Mesenteric fat pad (tissue), 1 donor: ENCODE results near the gene TRPM3. TPM values are rescaled to one million over a fixed set of nuclear protein-coding genes. Genes with fewer than 3 reads are reported as not detected.
"Not testable (repeated sequence)": the region's sequence is repeated elsewhere in the genome, so short reads cannot be mapped to it uniquely, and the experiment has no call there.

Source experiments
- DNase-seq: peaks from one replicate; pipeline ENCODE4 v3.0.0-alpha.2; 2020; ENCODE audit warnings: low spot score
- total RNA-seq: library from RNA; stranded (reverse); fragmentation: NEBNext Ultra II Directional; extraction: Animal tissue kit (Norgen Biotek cat#: 25700); gene quantifications from one replicate; pipeline ENCODE4 v1.2.1, GENCODE V29; 2021
- donor health status: DM: yes; HTN: yes; CAD: no.

The TRPM3 gene
- total RNA-seq, 1 donor from 2014 or later: 0.48 TPM

DNA sequence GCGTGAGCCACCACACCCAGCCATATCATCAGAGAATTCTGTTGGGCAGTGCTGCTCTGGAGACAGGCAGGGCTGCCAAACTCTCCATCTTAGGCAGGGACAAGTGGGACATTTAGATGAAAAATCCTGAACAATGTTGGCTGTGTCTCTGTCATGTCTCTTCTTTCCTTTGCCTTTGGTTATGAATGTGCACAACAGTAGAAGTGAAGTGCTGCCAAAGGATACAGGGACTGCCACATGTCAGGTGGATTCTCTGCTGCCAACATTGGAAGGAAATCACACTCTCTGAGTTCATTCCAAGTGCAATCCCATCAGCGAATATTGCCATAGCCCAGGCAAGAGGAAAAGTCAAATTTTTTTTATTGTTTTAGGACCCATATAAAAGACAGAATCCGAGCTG lies 348.8 kb downstream of the TRPM3 start:
- no peak for DNase-seq

DNA sequence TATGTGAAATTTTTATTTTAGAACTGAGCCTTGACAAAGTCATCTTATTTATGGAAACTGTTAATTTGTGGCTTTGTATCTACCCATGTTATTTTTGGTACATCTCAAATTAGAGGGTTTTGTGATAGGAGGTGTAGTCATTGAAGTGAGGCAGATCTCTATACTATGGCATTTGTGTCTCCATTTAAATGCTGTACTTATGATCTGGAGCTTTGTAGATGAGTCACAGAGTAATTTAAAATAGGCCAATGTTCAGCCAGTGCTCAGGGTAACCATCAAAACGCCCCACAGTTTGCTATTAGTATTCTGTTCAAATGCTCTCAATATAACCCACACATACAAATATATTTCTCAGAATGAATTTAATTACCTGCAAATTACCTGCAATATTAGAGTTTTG lies 355.5 kb downstream of the TRPM3 start:
- DNase-seq: no peak

DNA sequence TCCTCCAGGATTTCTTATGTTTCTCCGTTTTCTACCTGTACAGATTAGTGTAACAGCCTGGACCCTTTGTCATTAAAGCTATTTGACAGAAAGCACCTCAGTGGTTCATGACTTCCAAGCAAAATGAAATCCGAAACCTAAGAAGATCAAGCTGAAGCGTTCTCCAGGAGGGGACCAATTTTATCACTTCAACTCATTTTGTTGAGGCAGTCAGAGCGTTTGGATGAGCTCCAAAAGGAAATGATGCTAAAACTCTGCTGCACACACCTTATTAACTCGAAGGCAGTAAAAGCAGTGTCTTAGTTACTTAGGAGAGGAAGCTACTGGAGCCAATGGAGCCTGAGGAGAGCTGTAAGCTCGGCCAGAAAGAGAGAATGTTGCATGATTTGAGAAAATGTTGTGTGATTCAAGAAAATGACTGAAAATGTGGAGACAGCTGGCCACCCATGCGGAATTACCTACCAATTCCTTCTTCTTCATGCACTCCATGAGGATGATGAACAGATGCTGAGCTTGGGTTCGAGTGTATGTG lies 360.2 kb downstream of the TRPM3 start:
- DNase-seq: no peak

DNA sequence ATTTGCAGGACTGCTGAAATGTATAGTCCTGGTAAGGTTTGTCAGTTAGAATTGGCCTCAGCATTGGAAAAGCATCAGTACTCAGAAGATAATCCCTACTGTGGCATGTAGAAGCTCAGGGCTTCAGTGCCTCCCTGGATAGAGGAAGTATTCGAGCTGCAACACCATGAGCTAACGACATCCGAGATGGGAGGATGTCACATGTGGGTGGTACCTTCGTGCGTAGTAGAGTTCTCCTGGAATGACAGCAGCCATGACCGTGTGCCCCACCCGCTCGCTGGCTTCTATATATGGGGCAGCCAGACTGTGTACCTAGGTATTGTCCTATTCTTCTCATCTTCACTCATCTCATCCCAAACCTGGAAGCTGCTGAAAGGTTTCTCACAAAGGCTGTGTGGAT lies 361.2 kb downstream of the TRPM3 start:
- no peak for DNase-seq

DNA sequence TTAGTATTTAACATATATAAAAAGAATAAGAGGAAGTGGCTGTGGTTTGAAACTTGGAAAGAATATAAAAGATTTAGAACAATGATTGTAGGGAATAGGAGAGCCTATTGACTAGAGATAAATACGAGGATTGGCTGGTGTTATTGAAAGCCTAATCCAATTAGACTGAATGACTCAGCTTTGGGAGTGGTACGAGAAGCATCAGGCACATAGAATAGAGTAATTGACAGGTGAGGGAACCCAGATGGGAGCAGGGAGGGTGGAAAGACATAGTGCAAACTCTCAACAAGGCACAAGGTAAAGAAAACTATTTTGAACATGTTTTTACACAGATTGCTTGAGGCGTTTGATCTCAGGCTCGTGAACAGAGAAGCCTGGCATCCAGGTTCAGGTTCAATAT lies 368.1 kb downstream of the TRPM3 start:
- no peak for DNase-seq

DNA sequence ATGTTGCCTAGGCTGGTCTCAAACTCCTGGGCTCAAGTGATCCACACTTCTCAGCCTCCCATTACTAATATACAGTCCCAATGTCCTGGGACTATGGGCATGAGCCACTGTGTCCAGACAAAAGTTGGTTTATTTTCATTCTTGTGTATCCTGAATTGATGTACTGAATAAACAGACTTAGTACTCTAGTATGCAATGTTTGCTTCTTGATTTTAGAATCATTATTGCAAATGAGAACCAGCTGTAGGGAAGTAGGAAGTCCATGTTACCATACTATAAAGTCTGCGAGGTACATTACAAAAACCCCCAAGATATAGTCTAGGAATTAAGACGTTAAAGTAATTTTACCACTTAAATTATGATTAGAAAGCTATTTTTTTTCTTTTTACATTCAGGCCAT lies 372.4 kb downstream of the TRPM3 start:
- DNase-seq: no peak

DNA sequence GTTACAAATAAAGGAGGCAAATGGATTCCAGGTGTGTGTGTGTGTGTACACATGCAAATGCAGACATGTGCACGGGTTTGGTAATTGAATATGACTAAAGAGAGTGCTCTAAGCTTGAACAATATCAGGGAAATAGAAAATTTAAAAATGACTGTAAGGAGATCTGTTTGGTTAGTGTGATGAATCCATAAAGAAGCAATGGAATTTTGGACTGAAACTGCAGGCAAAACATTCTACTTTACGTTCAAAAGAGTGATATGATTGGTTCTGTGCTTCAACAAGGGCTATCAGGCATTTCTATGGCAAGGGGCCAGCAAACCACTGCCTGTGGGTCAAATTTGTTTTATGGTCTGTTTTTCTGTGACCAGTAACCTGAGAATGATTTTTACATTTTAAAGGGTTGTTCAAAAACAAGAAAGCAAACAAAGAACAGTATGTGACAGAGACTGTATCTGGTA lies 374.1 kb downstream of the TRPM3 start:
- no peak for DNase-seq

DNA sequence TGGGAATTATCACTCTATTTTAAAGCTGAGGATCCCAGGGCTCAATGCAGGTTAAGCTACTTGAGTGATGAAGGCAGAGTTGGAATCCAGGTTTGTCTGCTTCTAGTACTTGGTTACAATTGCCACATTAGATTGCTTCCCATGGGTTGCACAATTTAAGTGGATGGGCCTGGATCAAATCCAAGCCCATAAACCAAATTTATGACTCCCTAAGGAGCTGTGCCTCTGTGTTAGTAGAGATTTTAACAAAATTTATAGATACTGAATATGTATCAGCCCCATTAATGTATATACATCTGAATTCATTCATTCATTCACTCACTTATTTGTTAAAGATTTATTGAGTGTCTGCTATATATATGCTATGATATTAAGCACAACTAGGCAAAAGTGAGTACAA lies 374.7 kb downstream of the TRPM3 start:
- no peak for DNase-seq

DNA sequence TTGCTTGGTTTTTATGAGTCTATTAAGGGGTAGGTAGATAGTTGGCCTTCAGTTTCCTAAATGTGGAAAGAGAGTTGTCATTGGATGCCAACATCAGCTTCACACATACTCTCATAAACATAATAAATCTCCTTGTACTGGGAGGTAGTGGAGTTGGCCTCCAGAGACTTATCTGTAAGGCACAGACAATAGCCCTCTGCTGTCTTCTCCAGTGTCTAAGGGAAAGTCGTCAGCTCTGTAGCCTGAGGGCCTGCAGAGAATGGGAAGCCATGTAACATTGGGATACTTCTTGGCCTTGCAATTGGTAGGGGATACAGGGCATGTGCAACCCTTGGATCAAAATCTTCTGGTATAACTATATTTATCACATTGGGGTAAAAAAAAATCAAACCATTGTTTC lies 375.1 kb downstream of the TRPM3 start:
- DNase-seq: no peak

DNA sequence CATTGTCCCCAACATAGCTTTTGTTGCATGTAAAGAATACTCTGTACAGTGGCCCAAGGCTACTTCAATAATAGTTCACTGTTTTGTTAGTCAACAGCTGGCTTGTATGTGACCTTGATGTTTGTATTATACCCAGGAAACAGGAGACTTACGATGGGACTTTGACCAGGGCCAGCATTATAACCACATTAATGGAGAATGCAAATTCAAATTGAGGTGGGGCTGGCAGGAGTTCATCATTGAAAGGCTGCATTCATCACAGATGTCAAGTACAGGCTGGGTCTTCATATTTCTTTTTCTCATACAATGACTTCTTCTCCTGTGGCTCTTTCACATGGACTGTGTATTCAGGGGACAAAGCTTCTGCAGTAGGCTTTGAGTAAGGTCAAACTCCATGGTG lies 396.6 kb downstream of the TRPM3 start:
- not testable (repeated sequence) for DNase-seq

DNA sequence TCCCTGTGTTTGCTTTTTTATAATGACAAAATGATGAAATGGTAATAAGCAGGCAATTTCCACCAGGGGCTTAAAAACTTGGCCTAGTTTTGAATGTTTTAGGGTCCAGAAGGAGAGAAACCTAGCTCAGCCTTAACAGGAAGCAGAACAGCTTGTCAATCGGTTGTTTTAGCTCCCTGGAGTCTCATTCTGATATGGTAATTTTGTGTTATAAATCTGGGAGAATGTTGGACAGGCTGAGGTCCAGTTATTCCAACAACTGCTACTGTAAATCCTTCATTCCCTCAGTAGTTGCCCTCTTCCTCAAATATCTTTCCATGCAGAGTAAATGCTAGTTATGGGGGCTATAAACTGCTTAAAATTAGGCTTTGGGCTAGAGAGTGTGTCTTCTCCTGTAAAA lies 397.4 kb downstream of the TRPM3 start:
- not testable (repeated sequence) for DNase-seq

DNA sequence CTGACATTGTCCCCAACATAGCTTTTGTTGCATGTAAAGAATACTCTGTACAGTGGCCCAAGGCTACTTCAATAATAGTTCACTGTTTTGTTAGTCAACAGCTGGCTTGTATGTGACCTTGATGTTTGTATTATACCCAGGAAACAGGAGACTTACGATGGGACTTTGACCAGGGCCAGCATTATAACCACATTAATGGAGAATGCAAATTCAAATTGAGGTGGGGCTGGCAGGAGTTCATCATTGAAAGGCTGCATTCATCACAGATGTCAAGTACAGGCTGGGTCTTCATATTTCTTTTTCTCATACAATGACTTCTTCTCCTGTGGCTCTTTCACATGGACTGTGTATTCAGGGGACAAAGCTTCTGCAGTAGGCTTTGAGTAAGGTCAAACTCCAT lies 414.6 kb downstream of the TRPM3 start:
- not testable (repeated sequence) for DNase-seq

DNA sequence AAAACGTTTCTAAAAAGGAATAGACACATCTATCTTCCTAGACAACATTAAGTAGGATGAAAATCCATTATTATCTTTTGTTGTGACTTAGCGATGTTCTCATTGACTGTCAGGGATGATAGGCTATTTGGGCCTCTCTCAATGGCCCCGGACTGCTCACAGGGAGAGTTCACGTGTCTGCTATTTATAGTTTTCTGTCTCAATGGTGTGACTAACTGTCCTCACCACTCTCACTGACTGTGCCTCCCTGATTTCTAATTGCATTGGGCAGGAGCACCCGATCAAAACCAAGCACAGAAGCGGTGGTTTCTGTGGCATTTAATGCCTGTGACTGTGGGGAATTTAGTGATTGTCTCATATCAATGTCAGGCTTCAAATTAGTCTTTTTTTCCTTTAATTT lies 420.3 kb downstream of the TRPM3 start:
- no peak for DNase-seq

DNA sequence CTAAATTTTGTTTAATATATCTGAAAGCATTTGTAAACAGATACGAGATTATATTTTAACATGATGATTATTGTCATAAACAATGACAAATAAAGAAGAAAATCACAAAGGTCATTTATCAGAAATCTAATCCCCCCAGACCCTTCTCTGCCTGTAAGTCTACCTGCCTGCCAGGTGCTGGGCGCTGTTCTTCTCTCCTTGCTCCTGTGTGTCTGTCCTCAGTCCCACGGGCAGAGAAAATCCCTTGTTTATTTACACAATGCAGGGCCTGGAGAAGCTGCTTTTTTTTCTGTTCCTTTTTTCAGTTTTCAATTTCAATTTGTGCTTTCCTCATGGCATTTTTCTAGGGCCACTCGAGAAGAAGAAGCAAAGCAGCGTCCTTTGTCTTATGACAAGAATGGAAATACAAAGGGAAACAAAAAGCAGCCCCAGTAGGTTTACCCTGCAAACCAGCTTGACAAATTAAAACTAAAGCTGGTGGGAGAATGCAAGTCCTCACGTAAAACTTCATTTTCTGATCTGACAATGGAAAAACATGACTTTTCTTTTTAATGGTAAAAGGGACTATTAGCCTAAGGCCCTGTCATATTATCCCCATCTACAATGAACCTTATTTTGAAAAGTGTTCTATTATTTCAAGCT lies 424.6 kb downstream of the TRPM3 start:
- DNase-seq: no peak

DNA sequence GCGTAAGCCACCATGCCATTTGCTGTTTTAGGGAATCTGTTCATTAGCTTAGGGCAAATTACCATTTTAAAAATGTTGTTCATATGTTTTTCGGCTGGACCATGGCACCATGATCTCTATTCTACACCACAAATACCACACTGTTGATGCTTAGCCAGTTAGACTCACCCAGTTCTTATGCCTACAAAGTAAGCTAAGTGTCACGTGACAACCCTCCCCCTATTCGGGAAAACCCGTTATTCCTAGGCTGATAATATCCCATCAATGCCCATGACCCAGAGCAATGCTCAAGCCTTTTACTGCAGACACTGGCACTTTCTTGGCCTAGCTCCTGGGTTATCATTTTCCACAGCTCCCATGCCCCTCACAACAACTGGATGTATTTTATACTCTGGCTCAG lies 426.7 kb downstream of the TRPM3 start:
- no peak for DNase-seq

DNA sequence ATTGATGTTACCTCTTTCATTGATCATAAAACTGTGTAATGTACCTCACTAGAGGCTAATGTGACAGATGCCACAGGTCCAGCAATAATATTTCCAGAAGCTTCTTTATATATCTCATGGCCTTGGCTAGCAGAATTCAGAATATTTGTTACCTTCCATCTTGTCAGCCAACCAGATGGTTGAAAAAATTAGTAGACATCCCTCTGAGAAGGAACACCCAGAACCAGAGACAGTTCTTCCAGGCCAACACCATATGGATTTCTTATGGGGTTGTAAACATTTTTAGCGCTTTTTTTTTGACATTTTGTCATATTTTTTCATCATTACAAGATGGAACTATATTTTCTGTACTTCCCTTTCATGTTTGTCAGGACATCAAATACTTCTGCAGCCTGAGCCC lies 428.2 kb downstream of the TRPM3 start:
- DNase-seq: no peak

DNA sequence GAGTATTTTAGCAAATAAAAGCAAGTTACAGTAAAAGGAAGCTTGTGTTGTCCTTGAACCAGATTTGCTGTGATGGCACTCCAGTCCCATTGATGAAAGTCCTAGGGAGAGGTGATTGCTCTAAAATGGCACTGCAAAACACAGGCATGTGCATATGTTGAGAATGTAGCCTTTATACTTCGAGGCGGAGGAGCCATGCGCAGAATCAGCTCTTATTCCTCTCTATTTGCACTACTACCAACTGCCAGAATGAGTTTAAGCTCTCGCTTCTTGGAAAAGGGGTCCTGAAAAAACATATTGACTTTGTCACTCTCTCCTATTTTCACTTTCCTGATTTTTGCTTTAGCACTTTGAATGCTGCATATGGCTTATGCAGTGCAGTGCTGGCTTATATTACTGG lies 429.0 kb downstream of the TRPM3 start:
- DNase-seq: no peak

DNA sequence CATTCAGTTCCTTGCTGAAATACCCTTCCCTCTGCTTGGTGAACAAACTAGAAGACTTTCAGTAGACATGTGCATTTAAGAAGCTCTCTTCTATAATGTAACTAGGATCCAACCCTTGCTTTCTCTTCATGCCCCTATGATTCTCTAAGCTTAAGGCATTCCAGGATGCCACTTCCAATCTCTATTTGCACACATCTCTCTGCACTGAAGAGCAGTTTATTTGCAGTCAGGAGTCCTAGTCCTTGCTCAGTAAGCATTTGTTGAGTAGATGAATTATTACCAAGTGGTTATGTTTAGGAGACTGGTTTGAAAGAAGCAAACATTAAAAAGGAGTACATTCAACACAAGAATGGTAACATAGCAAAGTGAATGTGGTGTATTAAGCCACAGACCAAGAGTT lies 432.7 kb downstream of the TRPM3 start:
- no peak for DNase-seq

DNA sequence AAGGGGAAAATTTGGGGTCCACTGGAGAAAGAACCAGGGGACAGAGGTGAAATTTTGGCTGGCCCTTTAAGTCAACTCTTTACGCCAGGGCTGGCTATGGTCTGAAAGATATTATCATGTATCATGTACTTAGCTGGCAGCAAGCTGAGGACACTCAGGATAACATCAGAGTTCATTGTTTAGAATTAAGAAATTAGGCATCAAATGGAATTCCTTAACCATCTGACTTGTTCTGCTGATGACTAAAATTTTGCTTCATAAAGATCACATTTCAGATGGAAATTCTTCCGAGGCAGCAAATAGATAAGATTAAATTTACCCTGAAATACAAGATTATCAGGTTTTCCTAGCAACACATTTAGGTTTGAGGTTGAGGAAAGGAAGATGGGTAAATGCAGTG lies 437.6 kb downstream of the TRPM3 start:
- no peak for DNase-seq

DNA sequence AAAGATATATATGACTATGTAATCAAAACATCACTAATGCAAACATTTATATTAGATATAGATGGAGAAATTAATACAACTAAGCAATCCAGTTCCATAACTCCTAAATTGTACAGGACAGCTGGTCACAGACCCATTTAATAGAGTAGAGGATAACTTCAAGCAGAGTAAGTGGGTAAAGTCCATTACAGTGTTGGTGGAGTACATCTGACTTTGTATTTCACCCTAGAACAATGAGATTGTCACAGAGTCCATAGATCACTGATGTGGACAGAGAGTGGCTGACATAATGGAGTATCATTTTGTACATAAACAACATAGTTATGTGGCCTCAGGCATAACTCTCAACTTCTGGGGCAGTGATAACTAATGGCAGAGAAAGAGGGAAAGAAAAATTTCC lies 439.1 kb downstream of the TRPM3 start:
- DNase-seq: no peak

DNA sequence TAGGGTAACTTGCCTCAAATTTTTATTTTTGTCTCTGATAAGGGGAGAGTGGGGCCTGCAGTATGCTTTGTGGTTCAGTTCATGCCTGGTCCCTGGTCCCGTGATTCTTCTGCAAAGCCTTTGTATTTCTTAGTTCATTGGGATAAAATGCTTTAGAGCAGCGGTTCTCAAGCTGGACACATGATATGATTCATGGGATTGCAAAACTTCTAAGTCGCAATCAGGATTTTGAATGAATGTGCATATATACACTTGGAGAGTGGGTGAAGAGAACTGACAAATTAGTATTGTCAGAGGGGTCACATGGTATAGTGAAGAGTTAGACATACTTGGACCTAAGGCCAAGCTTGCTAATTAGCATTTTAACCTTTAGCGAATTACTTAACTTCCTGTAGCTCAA lies 441.6 kb downstream of the TRPM3 start:
- no peak for DNase-seq

DNA sequence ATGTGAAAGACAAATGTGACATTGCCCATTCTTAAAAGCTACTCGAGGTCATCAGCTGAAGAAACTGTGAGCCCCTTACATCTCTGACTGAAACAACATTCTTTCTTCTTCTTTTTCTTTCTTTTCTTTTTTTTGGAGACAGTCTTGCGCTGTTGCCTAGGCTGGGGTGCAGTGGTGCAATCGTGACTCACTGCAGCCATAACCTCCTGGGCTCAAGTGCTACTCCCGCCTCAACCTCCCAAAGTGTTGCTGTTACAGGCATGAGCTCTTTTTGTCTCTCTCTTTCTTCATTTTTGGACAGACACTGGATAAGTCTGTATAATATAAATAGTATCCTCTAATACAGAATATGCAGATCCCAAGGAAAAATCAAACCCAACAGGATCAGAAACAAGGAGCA lies 443.3 kb downstream of the TRPM3 start:
- DNase-seq: no peak

DNA sequence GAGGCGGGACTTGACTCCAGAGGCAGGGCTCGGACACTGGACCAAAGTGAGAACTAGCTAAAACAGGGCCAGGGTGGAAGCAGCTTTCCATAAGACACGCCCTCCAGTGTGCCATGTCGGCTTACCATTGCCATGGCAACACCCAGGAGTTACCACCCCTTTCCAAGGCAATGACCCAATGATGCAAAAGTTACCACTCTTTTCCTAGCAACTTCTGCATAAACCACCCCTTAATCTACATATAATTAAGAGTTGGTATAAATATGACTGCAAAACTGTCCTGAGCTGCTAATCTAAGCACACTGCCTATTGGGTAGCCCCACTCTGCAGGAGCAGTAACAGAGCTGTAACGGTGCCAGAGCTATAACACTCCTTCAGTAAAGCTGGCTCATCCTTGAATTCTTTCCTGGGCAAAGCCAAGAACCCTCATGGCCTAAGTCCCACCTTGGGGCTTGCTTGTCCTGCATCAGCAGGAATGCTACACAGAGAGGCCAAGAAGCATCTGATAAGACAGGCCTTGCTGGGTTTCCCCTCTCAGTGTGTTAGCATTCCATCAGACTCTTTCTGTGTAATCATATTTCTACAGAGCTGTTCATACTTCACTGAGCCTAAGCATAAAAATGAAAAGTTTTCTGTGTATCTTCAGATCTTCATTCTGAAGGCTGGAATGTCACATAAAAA lies 444.2 kb downstream of the TRPM3 start:
- DNase-seq: no peak
